HUES6 (cell line): ENCODE data around the gene IL5.

Source experiments
- H3K27ac ChIP-seq: 2 replicates; pipeline ENCODE4 v1.7.0; 2013; ENCODE audit warnings: low read depth, mild to moderate bottlenecking, low read length, inconsistent platforms
- H3K27me3 ChIP-seq: 2 replicates; pipeline ENCODE4 v1.6.1; 2013; ENCODE audit warnings: low read length; ENCODE audit not compliant: control insufficient read depth, insufficient read depth
- H3K36me3 ChIP-seq: 2 replicates; pipeline ENCODE4 v1.6.1; 2013; ENCODE audit warnings: low read length; ENCODE audit not compliant: control insufficient read depth, insufficient read depth
- H3K4me1 ChIP-seq: 2 replicates; pipeline ENCODE4 v1.6.1; 2013; ENCODE audit warnings: low read length; ENCODE audit not compliant: control insufficient read depth, insufficient read depth
- H3K4me3 ChIP-seq: 2 replicates; pipeline ENCODE4 v1.5.1; 2013; ENCODE audit warnings: low read depth, low read length
- H3K9ac ChIP-seq: one replicate; pipeline ENCODE4 v1.6.1; 2013; ENCODE audit warnings: mild to moderate bottlenecking, low read length
- H3K9me3 ChIP-seq: 2 replicates; pipeline ENCODE4 v1.6.1; 2013; ENCODE audit warnings: low read depth, low read length; ENCODE audit not compliant: control insufficient read depth, insufficient read depth

Gene IL5

DNA sequence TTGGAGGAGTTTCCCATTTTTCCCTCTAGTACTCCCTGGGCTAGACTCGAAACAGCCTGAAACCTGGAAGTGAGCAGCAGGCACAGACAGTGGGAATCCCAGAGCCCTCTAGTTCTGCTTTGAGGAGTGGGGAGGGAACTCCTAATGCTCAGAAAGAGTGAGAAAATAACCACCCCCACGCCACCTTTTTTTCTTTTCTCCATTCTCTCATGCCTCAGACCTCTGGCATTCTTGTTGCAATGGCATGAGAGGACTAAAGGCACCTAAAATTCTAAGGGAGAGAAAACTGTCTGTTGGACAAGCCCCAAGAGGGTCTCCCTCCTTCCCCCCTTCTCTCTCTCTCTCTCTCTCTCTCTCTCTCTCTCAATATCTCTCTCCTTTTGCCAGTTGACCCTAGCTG, 37.7 kb downstream of the IL5 start:
- no peak overlapping the region for H3K9ac ChIP-seq
- H3K27me3 ChIP-seq, result no peaks in the 10 kb centered on the region
- H3K4me1 ChIP-seq, result 0 out of 2 replicates have a peak, but pooled peaks cover 2% of the 10 kb centered on the region
- H3K9me3 ChIP-seq, result peaks cover 5% of the 10 kb centered on the region; the same call in 1 of the 2 replicates
- no peaks in the 10 kb centered on the region for H3K36me3 ChIP-seq
- H3K4me3 ChIP-seq, result no peak overlapping the region
- H3K27ac ChIP-seq, result no peak overlapping the region

DNA sequence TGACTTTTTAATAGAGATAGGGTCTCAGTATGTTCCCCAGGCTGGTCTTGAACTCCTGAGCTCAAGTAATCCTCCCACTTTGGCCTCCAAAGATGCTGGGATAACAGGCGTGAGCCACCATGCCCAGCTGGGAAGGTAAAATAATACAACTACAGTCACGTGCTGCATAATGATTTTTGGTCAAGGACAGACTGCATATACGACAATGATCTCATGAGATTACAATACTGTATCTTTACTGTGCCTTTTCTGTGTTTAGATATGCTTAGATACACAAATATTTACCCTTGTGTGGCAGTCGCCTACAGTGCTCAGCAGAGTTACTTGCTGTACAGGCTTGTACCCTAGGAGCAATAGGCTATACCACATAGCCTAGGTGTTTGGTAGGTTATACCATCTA, 38.6 kb downstream of the IL5 start:
- Histone ChIP-seq H3K4me1 (0 out of 2 replicates have a peak, but pooled peaks cover 2% of the 10 kb centered on the region), H3K27ac (no peak overlapping the region), H3K9ac (no peak overlapping the region), H3K9me3 (no peaks in the 10 kb centered on the region), H3K36me3 (no peaks in the 10 kb centered on the region), H3K4me3 (no peak overlapping the region), H3K27me3 (no peaks in the 10 kb centered on the region)

DNA sequence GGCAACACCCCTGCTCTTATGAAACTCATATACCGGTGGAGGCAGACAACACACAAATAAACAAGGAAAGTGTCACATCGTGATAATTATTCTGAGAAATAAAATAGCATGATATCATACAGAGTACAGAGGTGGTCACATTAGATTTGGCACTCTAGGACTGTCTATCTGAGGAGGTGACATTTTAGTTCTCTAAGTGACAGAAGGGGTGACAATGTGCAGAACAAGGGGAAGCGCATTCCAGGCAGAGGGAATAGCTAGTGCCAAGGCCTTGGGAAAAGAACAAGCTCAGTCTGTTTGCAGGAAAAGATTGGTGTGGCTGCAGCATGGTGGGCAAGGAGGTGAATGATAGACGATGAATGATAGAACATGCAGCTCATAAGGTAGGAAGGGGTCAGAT, 40.1 kb downstream of the IL5 start:
- Histone ChIP-seq H3K36me3 (no peaks in the 10 kb centered on the region), H3K9me3 (no peaks in the 10 kb centered on the region), H3K4me3 (no peak overlapping the region), H3K4me1 (0 out of 2 replicates have a peak, but pooled peaks cover 2% of the 10 kb centered on the region), H3K27me3 (no peaks in the 10 kb centered on the region), H3K27ac (no peak overlapping the region), H3K9ac (no peak overlapping the region)

DNA sequence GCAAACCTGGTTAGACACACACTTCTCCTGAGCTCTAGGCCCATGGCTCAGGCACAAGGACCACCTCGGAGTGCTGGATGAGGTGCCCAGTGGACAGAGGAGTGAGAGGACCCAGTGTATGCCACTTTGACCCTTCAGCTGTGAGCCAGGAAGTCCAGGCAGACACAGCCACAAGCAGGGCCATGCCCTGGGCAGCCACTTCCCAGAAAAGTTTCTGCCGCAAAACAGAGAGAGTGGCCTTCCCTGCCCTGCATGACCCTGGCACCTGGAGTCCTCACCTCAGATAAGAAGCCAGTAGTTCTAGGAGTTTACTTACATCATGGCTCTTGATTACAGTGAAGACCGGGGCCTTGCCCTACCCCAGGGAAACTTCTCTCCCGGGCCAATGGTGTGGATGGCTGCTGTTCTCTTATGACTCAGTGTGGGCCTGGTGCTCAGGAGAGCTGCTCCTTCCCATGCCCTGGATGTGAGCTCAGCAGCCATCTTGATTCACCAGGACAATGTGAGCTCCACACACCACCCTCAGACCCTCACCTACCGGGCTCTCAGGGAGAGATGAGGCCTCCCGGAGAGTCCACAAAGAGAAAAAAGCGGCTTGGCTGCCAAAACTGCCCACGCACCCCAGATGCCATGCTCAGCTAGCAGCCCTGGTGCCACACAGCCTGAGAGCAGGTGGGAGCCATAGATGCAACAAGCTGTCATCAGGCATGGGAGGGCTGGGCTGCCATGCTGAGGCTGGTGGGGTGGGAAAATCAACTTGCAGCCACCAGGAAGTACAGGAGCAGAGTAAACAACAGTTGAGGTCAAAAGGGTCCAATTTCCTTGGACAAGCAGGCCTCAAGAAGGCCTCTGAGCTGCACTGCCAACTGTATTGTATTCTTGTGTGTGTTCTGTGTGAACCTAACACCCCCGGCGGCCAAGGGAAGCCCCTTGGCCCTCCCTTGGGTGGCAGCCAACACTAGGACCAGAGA, 41.1 kb downstream of the IL5 start:
- no peaks in the 10 kb centered on the region for H3K36me3 ChIP-seq
- peaks cover 11% of the 10 kb centered on the region for H3K4me1 ChIP-seq
- H3K27ac ChIP-seq, result no peak overlapping the region
- no peaks in the 10 kb centered on the region for H3K27me3 ChIP-seq
- H3K9ac ChIP-seq, result no peak overlapping the region
- H3K9me3 ChIP-seq, result no peaks in the 10 kb centered on the region
- H3K4me3 ChIP-seq, result no peak overlapping the region

DNA sequence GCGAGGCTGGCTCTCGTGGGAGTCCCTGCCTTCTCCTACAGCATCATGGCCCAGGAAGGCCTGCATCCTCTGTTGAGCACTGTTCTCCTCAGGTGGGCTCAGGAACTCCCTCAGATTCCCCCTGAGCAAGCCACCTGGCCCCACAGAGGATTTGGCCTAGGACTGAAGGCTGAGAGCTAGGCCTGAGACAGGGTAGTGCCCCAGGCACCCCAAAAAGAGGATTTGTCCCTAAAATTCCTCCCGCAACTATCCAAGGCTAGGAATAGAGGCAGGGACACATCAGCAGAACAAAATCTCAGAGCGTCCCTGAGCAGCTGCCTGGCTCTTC, 41.7 kb downstream of the IL5 start:
- H3K4me3 ChIP-seq, result no peak overlapping the region
- H3K36me3 ChIP-seq, result no peaks in the 10 kb centered on the region
- H3K9me3 ChIP-seq, result no peaks in the 10 kb centered on the region
- H3K9ac ChIP-seq, result no peak overlapping the region
- H3K27ac ChIP-seq, result no peak overlapping the region
- peaks cover 14% of the 10 kb centered on the region for H3K4me1 ChIP-seq
- H3K27me3 ChIP-seq, result no peaks in the 10 kb centered on the region

DNA sequence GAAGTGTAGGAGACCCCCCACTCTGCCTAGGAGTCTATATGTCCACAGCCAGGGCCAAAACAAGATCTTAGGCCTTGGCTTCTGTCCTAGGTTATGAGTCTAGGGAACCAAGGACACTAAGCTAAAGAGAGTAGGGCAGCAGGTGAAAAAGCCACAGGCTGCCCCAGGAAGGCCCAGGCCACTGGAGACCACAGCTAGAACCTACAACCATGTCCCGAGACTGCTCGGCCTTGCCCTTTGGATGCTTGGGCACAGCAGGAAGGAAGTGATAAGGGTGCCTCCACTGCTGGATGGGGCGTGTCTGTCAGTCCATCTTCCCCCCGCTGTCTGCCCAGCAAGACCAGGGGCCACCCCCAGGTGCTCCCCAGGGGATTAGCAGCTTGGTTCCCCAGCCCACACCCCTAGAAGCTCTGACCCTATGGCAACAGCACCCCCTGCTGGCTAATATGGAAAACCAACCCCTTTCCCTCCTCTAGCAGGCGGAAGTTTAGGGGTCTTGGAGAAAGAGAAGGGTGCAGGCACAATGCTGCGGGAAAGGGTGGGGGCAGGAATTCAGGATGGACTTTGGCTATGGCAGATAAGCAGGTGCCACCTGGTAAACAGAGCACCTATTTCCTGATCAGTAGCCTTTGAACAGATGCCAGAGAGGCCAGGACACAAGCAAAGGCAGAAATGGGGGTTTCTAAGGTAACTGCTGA, 42.2 kb downstream of the IL5 start:
- no peaks in the 10 kb centered on the region for H3K36me3 ChIP-seq
- H3K9me3 ChIP-seq, result no peaks in the 10 kb centered on the region
- no peak overlapping the region for H3K9ac ChIP-seq
- H3K27me3 ChIP-seq, result no peaks in the 10 kb centered on the region
- H3K4me3 ChIP-seq, result no peak overlapping the region
- H3K4me1 ChIP-seq, result peaks cover 14% of the 10 kb centered on the region
- no peak overlapping the region for H3K27ac ChIP-seq

DNA sequence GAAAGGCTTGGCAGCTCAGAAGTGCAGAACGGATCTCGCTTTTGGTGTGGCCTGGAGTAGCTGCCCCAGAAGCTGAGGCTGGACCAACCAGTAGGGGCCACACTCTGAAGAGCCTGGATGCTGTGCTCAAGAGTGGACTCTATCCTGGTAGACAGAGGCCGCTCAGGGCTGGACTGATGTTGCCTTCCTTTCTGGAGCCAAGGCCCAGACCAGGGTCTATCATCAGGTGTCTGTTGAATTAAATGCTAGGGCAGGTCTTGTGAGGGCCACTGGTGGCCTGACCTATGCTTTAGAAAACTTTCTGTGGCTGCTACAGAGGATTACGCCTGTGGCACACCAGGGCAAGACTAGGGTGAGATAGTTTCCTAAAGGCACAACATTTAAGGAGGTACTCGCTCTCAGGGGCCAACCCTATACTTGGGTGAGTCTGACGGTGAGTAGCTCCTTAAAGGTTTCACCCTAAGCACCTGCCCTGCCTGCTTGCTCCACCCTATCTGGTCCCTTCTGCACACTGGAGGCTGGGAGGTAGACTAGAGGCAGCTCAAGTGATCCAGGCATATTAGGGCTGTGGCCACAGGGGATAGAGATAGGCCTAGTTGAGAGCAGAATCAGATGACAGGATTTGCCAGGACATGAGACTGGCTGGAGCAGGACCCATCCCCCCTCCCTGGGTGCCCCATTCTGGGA, 42.9 kb downstream of the IL5 start:
- no peak overlapping the region for H3K9ac ChIP-seq
- no peaks in the 10 kb centered on the region for H3K36me3 ChIP-seq
- no peaks in the 10 kb centered on the region for H3K27me3 ChIP-seq
- H3K4me1 ChIP-seq, result peaks cover 16% of the 10 kb centered on the region
- H3K4me3 ChIP-seq, result no peak overlapping the region
- no peaks in the 10 kb centered on the region for H3K9me3 ChIP-seq
- H3K27ac ChIP-seq, result no peak overlapping the region

DNA sequence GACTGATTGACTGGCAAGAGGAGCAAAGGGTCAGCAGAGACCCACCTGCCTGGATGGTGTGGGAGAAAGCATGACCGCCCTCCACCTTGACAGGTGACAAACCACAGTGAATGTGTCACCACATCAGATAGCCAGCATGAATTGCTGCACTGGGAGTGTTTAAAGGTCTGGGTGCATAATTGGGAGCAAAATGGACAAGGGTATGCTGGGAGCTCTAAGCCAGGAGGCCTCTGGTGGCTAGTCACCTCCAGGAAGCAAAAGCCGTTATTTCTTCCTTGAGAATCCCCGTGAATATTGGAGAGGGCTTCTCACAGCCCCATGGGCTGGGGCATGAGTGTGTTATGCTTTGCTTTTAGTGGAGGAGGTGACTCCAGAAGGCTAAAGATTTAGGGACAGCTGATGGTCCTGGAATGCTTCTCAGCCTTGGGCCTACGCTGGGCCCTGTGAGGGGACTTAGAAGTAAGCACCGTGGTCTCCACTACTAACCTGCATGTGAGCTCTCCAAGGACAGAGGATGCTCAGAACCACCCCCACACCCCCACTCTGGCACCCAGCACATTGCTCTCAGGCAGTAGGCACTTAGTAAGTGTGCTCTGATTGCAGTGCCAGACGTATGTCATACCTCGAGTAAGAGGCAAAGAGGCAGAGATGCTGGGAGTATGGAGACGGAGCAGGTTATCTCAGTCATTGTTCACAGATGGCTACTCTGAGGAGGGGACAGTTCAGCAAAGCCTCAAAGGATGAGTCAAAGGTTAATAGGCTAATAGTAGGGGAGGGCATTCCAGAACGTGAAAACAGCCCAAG, 43.7 kb downstream of the IL5 start:
- no peak overlapping the region for H3K27ac ChIP-seq
- no peaks in the 10 kb centered on the region for H3K9me3 ChIP-seq
- H3K9ac ChIP-seq, result no peak overlapping the region
- H3K27me3 ChIP-seq, result no peaks in the 10 kb centered on the region
- H3K36me3 ChIP-seq, result no peaks in the 10 kb centered on the region
- peaks cover 20% of the 10 kb centered on the region for H3K4me1 ChIP-seq
- H3K4me3 ChIP-seq, result no peak overlapping the region

DNA sequence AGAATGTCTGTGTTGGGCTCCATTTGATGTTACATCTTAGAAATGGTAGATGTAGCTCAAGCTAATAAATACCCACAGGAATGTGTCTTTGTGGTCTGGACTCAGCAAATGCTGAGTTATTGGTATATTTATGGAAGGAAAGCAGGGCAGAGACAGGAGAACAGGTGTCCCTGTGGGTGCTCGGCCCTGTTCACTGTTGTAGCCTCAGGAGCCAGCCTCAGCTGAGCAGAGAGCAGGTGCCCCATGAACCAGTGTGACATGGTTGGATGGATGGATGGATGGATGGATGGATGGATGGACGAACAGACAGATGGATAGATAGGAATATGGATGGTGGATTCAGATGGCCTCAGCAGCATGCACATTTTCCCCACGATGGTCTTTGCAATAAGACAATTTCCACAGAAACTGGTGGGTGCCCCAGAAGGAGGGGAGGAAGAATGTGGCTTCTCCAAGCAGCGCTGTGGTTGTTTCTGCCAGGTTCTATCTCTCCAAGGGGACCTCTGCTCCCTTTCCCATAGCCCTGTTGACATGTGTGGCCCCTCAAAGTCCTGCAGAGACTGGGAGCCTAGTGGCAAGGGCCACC, 44.5 kb downstream of the IL5 start:
- Histone ChIP-seq H3K4me1 (peaks cover 20% of the 10 kb centered on the region), H3K9ac (no peak overlapping the region), H3K9me3 (no peaks in the 10 kb centered on the region), H3K36me3 (no peaks in the 10 kb centered on the region), H3K27me3 (no peaks in the 10 kb centered on the region; the same call in 1 of the 2 replicates), H3K4me3 (no peak overlapping the region), H3K27ac (no peak overlapping the region)

DNA sequence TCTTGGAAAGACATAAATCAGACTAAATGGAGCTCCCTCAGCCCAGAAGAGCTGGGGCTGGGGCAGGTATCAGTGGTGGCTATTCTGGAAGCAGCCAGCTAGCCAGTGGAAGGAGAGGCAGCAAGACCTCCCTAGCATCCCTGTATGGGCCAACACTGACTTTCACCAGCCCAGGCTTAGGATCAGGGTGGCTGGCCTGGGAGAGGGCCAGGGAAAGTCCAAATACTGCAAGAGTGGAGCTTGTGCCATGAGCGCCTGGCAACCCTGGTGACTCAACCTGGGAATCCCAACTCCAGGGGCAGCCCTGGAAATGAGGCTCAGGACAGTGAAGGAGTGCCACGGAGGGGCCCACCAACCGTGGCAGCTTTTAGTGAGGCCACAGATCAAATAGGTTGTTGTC, 45.2 kb downstream of the IL5 start:
- Histone ChIP-seq H3K27me3 (peaks cover 5% of the 10 kb centered on the region; the same call in 1 of the 2 replicates), H3K4me1 (peaks cover 20% of the 10 kb centered on the region), H3K27ac (no peak overlapping the region), H3K36me3 (no peaks in the 10 kb centered on the region), H3K9ac (no peak overlapping the region), H3K4me3 (peak overlapping the region; percentile 73; the same call in 1 of the 2 replicates), H3K9me3 (no peaks in the 10 kb centered on the region)
